Progenitor cell of endocrine pancreas (in vitro differentiated cells): ENCODE measurements around the gene CDKN2B-AS1. TPM values are rescaled to one million over a fixed set of nuclear protein-coding genes. Genes with fewer than 3 reads are reported as not detected.

Experiments used
- DNase-seq: peaks from one replicate; pipeline ENCODE4 v3.0.0; 2021; ENCODE audit warnings: low spot score; ENCODE audit not compliant: unreplicated experiment
- H3K27ac Mint-ChIP-seq: 2 replicates; pipeline ENCODE4 v1.8.0; 2021; ENCODE audit warnings: mild to moderate bottlenecking, moderate library complexity, mixed read lengths
- H3K27me3 Mint-ChIP-seq: 2 replicates; pipeline ENCODE4 v1.8.0; 2021; ENCODE audit warnings: mixed read lengths
- H3K36me3 Mint-ChIP-seq: 2 replicates; pipeline ENCODE4 v1.8.0; 2022; ENCODE audit warnings: mixed read lengths; ENCODE audit not compliant: insufficient read depth
- H3K4me1 Mint-ChIP-seq: 2 replicates; pipeline ENCODE4 v1.8.0; 2021; ENCODE audit warnings: low read depth, mixed read lengths
- H3K4me3 Mint-ChIP-seq: 2 replicates; pipeline ENCODE4 v1.8.0; 2021; ENCODE audit warnings: low read depth, mild to moderate bottlenecking, moderate library complexity, mixed read lengths
- H3K9me3 Mint-ChIP-seq: 2 replicates; pipeline ENCODE4 v1.8.0; 2021; ENCODE audit warnings: low read depth, mixed read lengths
- CTCF ChIP-seq: fragments of 200-600 bp; sonication (generic); IDR thresholded peaks from one replicate; pipeline ENCODE4 v1.5.0; 2021; ENCODE audit warnings: antibody characterized with exemption, mild to moderate bottlenecking; ENCODE audit not compliant: unreplicated experiment
- total RNA-seq: library from RNA; stranded (reverse); gene quantifications from 2 replicates; pipeline ENCODE4 v1.2.1, GENCODE V29; 2021

CDKN2B-AS1 gene
- total RNA-seq, 1 donor from 2014 or later = not detected

- Mint-ChIP-seq H3K27me3 (peaks cover 63% of the 10 kb centered on the region), H3K36me3 (no peaks in the 10 kb centered on the region), H3K4me3 (peak overlapping the region; percentile 77), H3K9me3 (no peaks in the 10 kb centered on the region), H3K27ac (peak overlapping the region; percentile 67), H3K4me1 (peaks cover 3% of the 10 kb centered on the region)
- no peak for TF ChIP-seq CTCF
- DNase-seq = no peak
These were observed 14.9 kb downstream of the CDKN2B-AS1 start for GRCh38 chr9:22009506-22009867.

- no peak overlapping the region for H3K4me3 Mint-ChIP-seq
- peak; percentile 63 for DNase-seq
- no peak for TF ChIP-seq CTCF
- no peak overlapping the region for H3K27ac Mint-ChIP-seq
- H3K27me3 Mint-ChIP-seq = peaks cover 47% of the 10 kb centered on the region
- no peaks in the 10 kb centered on the region for H3K4me1 Mint-ChIP-seq
- H3K36me3 Mint-ChIP-seq = no peaks in the 10 kb centered on the region
- no peaks in the 10 kb centered on the region for H3K9me3 Mint-ChIP-seq
These were observed 16.5 kb downstream of the CDKN2B-AS1 start for GRCh38 chr9:22010866-22011625.

GRCh38 chr9:22022396-22022795 lies 27.8 kb downstream of the CDKN2B-AS1 start:
- Mint-ChIP-seq H3K27me3 (peaks cover 6% of the 10 kb centered on the region), H3K9me3 (peaks cover 8% of the 10 kb centered on the region), H3K4me1 (no peaks in the 10 kb centered on the region), H3K36me3 (no peaks in the 10 kb centered on the region), H3K4me3 (no peak overlapping the region), H3K27ac (no peak overlapping the region)
- DNase-seq = no peak
- TF ChIP-seq CTCF = no peak

GRCh38 chr9:22026696-22027095 lies 32.1 kb downstream of the CDKN2B-AS1 start:
- DNase-seq = no peak
- H3K36me3 Mint-ChIP-seq = no peaks in the 10 kb centered on the region
- H3K27me3 Mint-ChIP-seq = peaks cover 4% of the 10 kb centered on the region
- H3K4me3 Mint-ChIP-seq = no peak overlapping the region
- H3K9me3 Mint-ChIP-seq = no peaks in the 10 kb centered on the region
- TF ChIP-seq CTCF = no peak
- H3K27ac Mint-ChIP-seq = no peak overlapping the region
- no peaks in the 10 kb centered on the region for H3K4me1 Mint-ChIP-seq

GRCh38 chr9:22028394-22028793 lies 33.8 kb downstream of the CDKN2B-AS1 start:
- no peaks in the 10 kb centered on the region for H3K36me3 Mint-ChIP-seq
- no peak for DNase-seq
- no peaks in the 10 kb centered on the region for H3K9me3 Mint-ChIP-seq
- H3K27ac Mint-ChIP-seq = no peak overlapping the region
- H3K27me3 Mint-ChIP-seq = peaks cover 7% of the 10 kb centered on the region
- H3K4me3 Mint-ChIP-seq = no peak overlapping the region
- TF ChIP-seq CTCF = no peak
- H3K4me1 Mint-ChIP-seq = no peaks in the 10 kb centered on the region
